Measurements from ENCODE around the gene STARD3. TPM values are rescaled to one million over a fixed set of nuclear protein-coding genes. Genes with fewer than 3 reads are reported as not detected.
A peak's percentile ranks its signal among the peaks of the same experiment; 100 is the strongest.
"Not testable (repeated sequence)": the region's sequence is repeated elsewhere in the genome, so short reads cannot be mapped to it uniquely, and the experiment has no call there.

The STARD3 gene
- total RNA-seq, 2 donors from 2014 or later = 59.8 to 76.0 TPM

- Mint-ChIP-seq H3K4me1 (peaks cover 31% of the 10 kb centered on the region), H3K9me3 (no peaks in the 10 kb centered on the region), H3K27me3 (no peaks in the 10 kb centered on the region), H3K4me3 (peak overlapping the region; percentile 48), H3K27ac (peak overlapping the region; percentile 97), H3K36me3 (ENCODE audit: low read depth) (no peaks in the 10 kb centered on the region)
- peak; percentile 76 for ATAC-seq (replicated peaks)
Observed at GRCh38 chr17:39679521-39680192, 42.7 kb downstream of the STARD3 start.

GRCh38 chr17:39683295-39683939, 46.5 kb downstream of the STARD3 start:
- Mint-ChIP-seq H3K36me3 (ENCODE audit: low read depth) (peaks cover 10% of the 10 kb centered on the region), H3K27ac (no peak overlapping the region), H3K27me3 (no peaks in the 10 kb centered on the region), H3K9me3 (peaks cover 6% of the 10 kb centered on the region), H3K4me1 (peaks cover 35% of the 10 kb centered on the region), H3K4me3 (no peak overlapping the region)
- no peak for ATAC-seq (replicated peaks)

- peaks cover 13% of the 10 kb centered on the region for H3K36me3 Mint-ChIP-seq (ENCODE audit: low read depth)
- H3K4me3 Mint-ChIP-seq = no peak overlapping the region
- H3K27ac Mint-ChIP-seq = no peak overlapping the region
- H3K4me1 Mint-ChIP-seq = peaks cover 31% of the 10 kb centered on the region
- no peak for ATAC-seq (replicated peaks)
- H3K27me3 Mint-ChIP-seq = no peaks in the 10 kb centered on the region
- H3K9me3 Mint-ChIP-seq = peaks cover 9% of the 10 kb centered on the region
Observed at GRCh38 chr17:39684369-39685192, 47.6 kb downstream of the STARD3 start.

GRCh38 chr17:39687101-39687545, 50.2 kb downstream of the STARD3 start:
- H3K36me3 Mint-ChIP-seq (ENCODE audit: low read depth) = peaks cover 13% of the 10 kb centered on the region
- H3K9me3 Mint-ChIP-seq = peaks cover 9% of the 10 kb centered on the region
- ATAC-seq (replicated peaks) = no peak
- H3K27me3 Mint-ChIP-seq = no peaks in the 10 kb centered on the region
- H3K4me3 Mint-ChIP-seq = peak overlapping the region; percentile 100
- H3K4me1 Mint-ChIP-seq = peaks cover 20% of the 10 kb centered on the region
- peak overlapping the region; percentile 99 for H3K27ac Mint-ChIP-seq

GRCh38 chr17:39687546-39688474, 50.9 kb downstream of the STARD3 start, which contains the start of gene PGAP3:
TSS of gene PGAP3 (minus strand) at chr17:39688057. CDS start at chr17:39688014, 43 bp downstream.
- Mint-ChIP-seq H3K36me3 (ENCODE audit: low read depth) (peaks cover 13% of the 10 kb centered on the region), H3K4me1 (peaks cover 20% of the 10 kb centered on the region), H3K9me3 (peaks cover 9% of the 10 kb centered on the region), H3K4me3 (peak within 1 kb of the TSS; percentile 100), H3K27me3 (no peaks in the 10 kb centered on the region), H3K27ac (peak within 1 kb of the TSS; percentile 99)
- peak; percentile 94 for ATAC-seq (replicated peaks)

- Mint-ChIP-seq H3K4me1 (peaks cover 20% of the 10 kb centered on the region), H3K4me3 (peak overlapping the region; percentile 100), H3K9me3 (peaks cover 9% of the 10 kb centered on the region), H3K27ac (peak overlapping the region; percentile 99), H3K27me3 (no peaks in the 10 kb centered on the region), H3K36me3 (ENCODE audit: low read depth) (peaks cover 13% of the 10 kb centered on the region)
- ATAC-seq (replicated peaks) = no peak
Observed at GRCh38 chr17:39688475-39688835, 51.5 kb downstream of the STARD3 start.

GRCh38 chr17:39688945-39689344, 52.0 kb downstream of the STARD3 start:
- Mint-ChIP-seq H3K9me3 (peaks cover 9% of the 10 kb centered on the region), H3K4me3 (peak overlapping the region; percentile 100), H3K4me1 (peaks cover 20% of the 10 kb centered on the region), H3K27me3 (no peaks in the 10 kb centered on the region), H3K27ac (peak overlapping the region; percentile 99), H3K36me3 (ENCODE audit: low read depth) (peaks cover 13% of the 10 kb centered on the region)
- no peak for ATAC-seq (replicated peaks)

- Mint-ChIP-seq H3K4me1 (no peaks in the 10 kb centered on the region), H3K27me3 (peaks cover 7% of the 10 kb centered on the region), H3K27ac (no peak overlapping the region), H3K9me3 (no peaks in the 10 kb centered on the region), H3K36me3 (ENCODE audit: low read depth) (no peaks in the 10 kb centered on the region), H3K4me3 (no peak overlapping the region)
- no peak for ATAC-seq (replicated peaks)
Observed at GRCh38 chr17:39694593-39694992, 57.6 kb downstream of the STARD3 start.

GRCh38 chr17:39695089-39695474, 58.1 kb downstream of the STARD3 start:
- ATAC-seq (replicated peaks) = no peak
- Mint-ChIP-seq H3K27ac (no peak overlapping the region), H3K4me1 (no peaks in the 10 kb centered on the region), H3K36me3 (ENCODE audit: low read depth) (no peaks in the 10 kb centered on the region), H3K9me3 (no peaks in the 10 kb centered on the region), H3K4me3 (no peak overlapping the region), H3K27me3 (peaks cover 10% of the 10 kb centered on the region)

- H3K27ac Mint-ChIP-seq = no peak overlapping the region
- H3K36me3 Mint-ChIP-seq (ENCODE audit: low read depth) = no peaks in the 10 kb centered on the region
- peaks cover 20% of the 10 kb centered on the region for H3K27me3 Mint-ChIP-seq
- H3K4me3 Mint-ChIP-seq = no peak overlapping the region
- H3K4me1 Mint-ChIP-seq = no peaks in the 10 kb centered on the region
- H3K9me3 Mint-ChIP-seq = no peaks in the 10 kb centered on the region
- no peak for ATAC-seq (replicated peaks)
Observed at GRCh38 chr17:39696731-39697130, 59.8 kb downstream of the STARD3 start.

GRCh38 chr17:39697961-39698360, 61.0 kb downstream of the STARD3 start:
- peaks cover 20% of the 10 kb centered on the region for H3K27me3 Mint-ChIP-seq
- H3K4me3 Mint-ChIP-seq = no peak overlapping the region
- no peak for ATAC-seq (replicated peaks)
- no peaks in the 10 kb centered on the region for H3K9me3 Mint-ChIP-seq
- no peaks in the 10 kb centered on the region for H3K36me3 Mint-ChIP-seq (ENCODE audit: low read depth)
- no peak overlapping the region for H3K27ac Mint-ChIP-seq
- H3K4me1 Mint-ChIP-seq = no peaks in the 10 kb centered on the region

- H3K4me1 Mint-ChIP-seq; H3K27ac Mint-ChIP-seq; ATAC-seq (replicated peaks): not testable (repeated sequence)
Observed at GRCh38 chr17:39699157-39699817, 62.3 kb downstream of the STARD3 start.

GRCh38 chr17:39699818-39700147, 62.8 kb downstream of the STARD3 start, which contains the start of gene ERBB2:
TSS of gene ERBB2 (plus strand) at chr17:39700064. CDS start at chr17:39700239, 175 bp downstream.
- ATAC-seq (replicated peaks) = no peak
- Mint-ChIP-seq H3K27me3 (peaks cover 20% of the 10 kb centered on the region), H3K4me1 (peaks cover 4% of the 10 kb centered on the region), H3K27ac (no peak within 1 kb of the TSS), H3K4me3 (no peak within 1 kb of the TSS), H3K9me3 (no peaks in the 10 kb centered on the region), H3K36me3 (ENCODE audit: low read depth) (no peaks in the 10 kb centered on the region)

More at GRCh38 chr17:39699157-39699817, 62.3 kb downstream of the STARD3 start:
- H3K4me3 Mint-ChIP-seq; H3K36me3 Mint-ChIP-seq (ENCODE audit: low read depth); H3K9me3 Mint-ChIP-seq: not testable (repeated sequence)
- peaks cover 20% of the 10 kb centered on the region for H3K27me3 Mint-ChIP-seq

Measured in activated T-helper 17 cell treated with anti-CD3 and anti-CD28 coated beads, Interleukin-2, amount 50 U/mL, for 72 hours (primary cell).